ENCODE data around the gene FAM156A. TPM values are rescaled to one million over a fixed set of nuclear protein-coding genes. Genes with fewer than 3 reads are reported as not detected.
"Not testable (repeated sequence)": the region's sequence is repeated elsewhere in the genome, so short reads cannot be mapped to it uniquely, and the experiment has no call there.

FAM156A gene
- total RNA-seq (10 to 100 TPM; 16.6 to 17.3 TPM), polyA plus RNA-seq (1 to 10 TPM; 3.2 to 3.8 TPM)

- intact Hi-C loops (cut with micrococcal nuclease); H3K27me3 Mint-ChIP-seq; CTCF ChIA-PET (ENCODE audit: partially characterized antibody); H3K27me3 ChIP-seq (ENCODE audit: insufficient read depth, low read length); H3K4me3 Mint-ChIP-seq; H3K36me3 ChIP-seq (ENCODE audit: insufficient read depth, low read length); POLR2A ChIA-PET (ENCODE audit: partially characterized antibody); H3K4me1 ChIP-seq (ENCODE audit: insufficient read depth, low read length); H3K36me3 Mint-ChIP-seq; H3K9me3 ChIP-seq (ENCODE audit: control insufficient read depth in 1 of 2, low read length in 2 of 2); H3K27ac Mint-ChIP-seq; H3K27ac ChIP-seq (ENCODE audit: low read depth, low read length); DNase-seq; H3K4me1 Mint-ChIP-seq; H3K9me3 Mint-ChIP-seq; H3K4me3 ChIP-seq (ENCODE audit: low read length in 2 of 2): not testable (repeated sequence)
Observed at GRCh38 chrX:52958113-52958959, at the start of gene FAM156A. FAM156A (minus strand) TSS chrX:52958518; CDS start chrX:52948588, 9,930 bp downstream.

GRCh38 chrX:53005327-53005726 is 47.0 kb upstream of the FAM156A start:
- Histone ChIP-seq H3K4me1 (ENCODE audit: insufficient read depth, low read length) (no peaks in the 10 kb centered on the region), H3K9me3 (ENCODE audit: control insufficient read depth in 1 of 2, low read length in 2 of 2) (no peaks in the 10 kb centered on the region), H3K27ac (ENCODE audit: low read depth, low read length) (no peak overlapping the region), H3K27me3 (ENCODE audit: insufficient read depth, low read length) (no peaks in the 10 kb centered on the region), H3K4me3 (ENCODE audit: low read length in 2 of 2) (no peak overlapping the region), H3K36me3 (ENCODE audit: insufficient read depth, low read length) (no peaks in the 10 kb centered on the region)
- intact Hi-C loops (cut with micrococcal nuclease) = no loop called here
- Mint-ChIP-seq H3K9me3 (peaks cover 0 to 5% (median 0%) of the 10 kb centered on the region in 8 donors), H3K4me3 (no peak overlapping the region), H3K36me3 (no peaks in the 10 kb centered on the region), H3K27ac (no peak overlapping the region), H3K4me1 (no peaks in the 10 kb centered on the region), H3K27me3 (peaks cover 3 to 8% of the 10 kb centered on the region in 2 donors)
- CTCF ChIA-PET (ENCODE audit: partially characterized antibody) = no interaction called here
- DNase-seq = no peak
- POLR2A ChIA-PET (ENCODE audit: partially characterized antibody) = no interaction called here

- ChIA-PET POLR2A (ENCODE audit: partially characterized antibody) (no interaction called here), CTCF (ENCODE audit: partially characterized antibody) (no interaction called here)
- Histone ChIP-seq H3K27ac (ENCODE audit: low read depth, low read length) (no peak overlapping the region), H3K27me3 (ENCODE audit: insufficient read depth, low read length) (no peaks in the 10 kb centered on the region), H3K9me3 (ENCODE audit: control insufficient read depth in 1 of 2, low read length in 2 of 2) (no peaks in the 10 kb centered on the region), H3K4me1 (ENCODE audit: insufficient read depth, low read length) (no peaks in the 10 kb centered on the region), H3K4me3 (ENCODE audit: low read length in 2 of 2) (no peak overlapping the region), H3K36me3 (ENCODE audit: insufficient read depth, low read length) (no peaks in the 10 kb centered on the region)
- H3K36me3 Mint-ChIP-seq = no peaks in the 10 kb centered on the region
- no peak overlapping the region for H3K4me3 Mint-ChIP-seq
- peaks cover 3 to 8% of the 10 kb centered on the region in 2 donors for H3K27me3 Mint-ChIP-seq
- peaks cover 0 to 5% (median 0%) of the 10 kb centered on the region in 8 donors for H3K9me3 Mint-ChIP-seq
- no peak overlapping the region for H3K27ac Mint-ChIP-seq
- intact Hi-C loops (cut with micrococcal nuclease) = no loop called here
- no peaks in the 10 kb centered on the region for H3K4me1 Mint-ChIP-seq
- DNase-seq = no peak
Observed at GRCh38 chrX:53004811-53005210, 46.5 kb upstream of the FAM156A start.

- POLR2A ChIA-PET (ENCODE audit: partially characterized antibody) = no interaction called here
- Mint-ChIP-seq H3K27ac (no peak overlapping the region), H3K27me3 (peaks cover 3 to 9% of the 10 kb centered on the region in 2 donors), H3K4me1 (no peaks in the 10 kb centered on the region), H3K4me3 (no peak overlapping the region), H3K9me3 (peaks cover 0 to 5% (median 0%) of the 10 kb centered on the region in 8 donors), H3K36me3 (no peaks in the 10 kb centered on the region)
- no peak overlapping the region for H3K4me3 ChIP-seq (ENCODE audit: low read length in 2 of 2)
- no peaks in the 10 kb centered on the region for H3K36me3 ChIP-seq (ENCODE audit: insufficient read depth, low read length)
- H3K4me1 ChIP-seq (ENCODE audit: insufficient read depth, low read length) = no peaks in the 10 kb centered on the region
- H3K9me3 ChIP-seq (ENCODE audit: control insufficient read depth in 1 of 2, low read length in 2 of 2) = no peaks in the 10 kb centered on the region
- no peaks in the 10 kb centered on the region for H3K27me3 ChIP-seq (ENCODE audit: insufficient read depth, low read length)
- CTCF ChIA-PET (ENCODE audit: partially characterized antibody) = interaction anchor here (1.4 kb wide), 1 partner anchor 14 kb away, joined by 4 read pairs; no protein-coding TSS in a partner anchor
- intact Hi-C loops (cut with micrococcal nuclease) = no loop called here
- no peak for DNase-seq
- H3K27ac ChIP-seq (ENCODE audit: low read depth, low read length) = no peak overlapping the region
Observed at GRCh38 chrX:53004038-53004437, 45.7 kb upstream of the FAM156A start.

DNA sequence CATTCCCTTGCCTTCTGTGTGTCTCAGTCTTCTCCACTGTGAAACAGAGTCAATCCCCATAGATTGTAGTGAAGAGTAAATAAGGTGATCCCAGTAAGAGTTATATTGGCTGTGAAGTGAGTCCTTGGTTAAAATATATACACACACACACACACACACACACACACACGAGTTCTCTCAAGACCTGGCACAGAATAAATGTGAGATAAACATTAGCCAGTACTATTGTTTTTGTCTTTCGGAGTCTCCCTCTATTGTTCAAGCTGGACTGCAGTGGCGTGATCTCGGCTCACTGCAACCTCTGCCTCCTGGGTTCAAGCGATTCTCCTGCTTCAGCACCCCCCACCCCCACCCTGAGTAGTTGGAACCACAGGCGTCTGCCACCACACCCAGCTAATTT is 44.8 kb upstream of the FAM156A start:
- Mint-ChIP-seq H3K36me3 (no peaks in the 10 kb centered on the region), H3K27me3 (peaks cover 3 to 9% of the 10 kb centered on the region in 2 donors), H3K4me1 (no peaks in the 10 kb centered on the region), H3K9me3 (peaks cover 0 to 2% (median 0%) of the 10 kb centered on the region in 8 donors), H3K27ac (no peak overlapping the region), H3K4me3 (no peak overlapping the region)
- no peaks in the 10 kb centered on the region for H3K9me3 ChIP-seq (ENCODE audit: control insufficient read depth in 1 of 2, low read length in 2 of 2)
- CTCF ChIA-PET (ENCODE audit: partially characterized antibody) = interaction anchor here (1.4 kb wide), 1 partner anchor 14 kb away, joined by 4 read pairs; no protein-coding TSS in a partner anchor
- no peaks in the 10 kb centered on the region for H3K4me1 ChIP-seq (ENCODE audit: insufficient read depth, low read length)
- no peaks in the 10 kb centered on the region for H3K36me3 ChIP-seq (ENCODE audit: insufficient read depth, low read length)
- POLR2A ChIA-PET (ENCODE audit: partially characterized antibody) = no interaction called here
- intact Hi-C loops (cut with micrococcal nuclease) = no loop called here
- no peak for DNase-seq
- no peak overlapping the region for H3K27ac ChIP-seq (ENCODE audit: low read depth, low read length)
- H3K27me3 ChIP-seq (ENCODE audit: insufficient read depth, low read length) = no peaks in the 10 kb centered on the region
- no peak overlapping the region for H3K4me3 ChIP-seq (ENCODE audit: low read length in 2 of 2)

GRCh38 chrX:53001958-53002357 is 43.6 kb upstream of the FAM156A start:
- peaks cover 3 to 5% of the 10 kb centered on the region in 2 donors for H3K27me3 Mint-ChIP-seq
- intact Hi-C loops (cut with micrococcal nuclease) = no loop called here
- DNase-seq = no peak
- POLR2A ChIA-PET (ENCODE audit: partially characterized antibody) = no interaction called here
- Histone ChIP-seq H3K27me3 (ENCODE audit: insufficient read depth, low read length) (no peaks in the 10 kb centered on the region), H3K9me3 (ENCODE audit: control insufficient read depth in 1 of 2, low read length in 2 of 2) (no peaks in the 10 kb centered on the region), H3K4me1 (ENCODE audit: insufficient read depth, low read length) (no peaks in the 10 kb centered on the region), H3K4me3 (ENCODE audit: low read length in 2 of 2) (no peak overlapping the region), H3K27ac (ENCODE audit: low read depth, low read length) (no peak overlapping the region), H3K36me3 (ENCODE audit: insufficient read depth, low read length) (no peaks in the 10 kb centered on the region)
- no peaks in the 10 kb centered on the region for H3K4me1 Mint-ChIP-seq
- no peaks in the 10 kb centered on the region for H3K36me3 Mint-ChIP-seq
- H3K27ac Mint-ChIP-seq = no peak overlapping the region
- H3K9me3 Mint-ChIP-seq = peaks cover 0 to 2% (median 0%) of the 10 kb centered on the region in 8 donors
- CTCF ChIA-PET (ENCODE audit: partially characterized antibody) = no interaction called here
- H3K4me3 Mint-ChIP-seq = no peak overlapping the region

- Mint-ChIP-seq H3K9me3 (peaks cover 0 to 2% (median 0%) of the 10 kb centered on the region in 8 donors), H3K27ac (peak overlapping the region in 1 of 7 donors; percentile 29), H3K27me3 (peaks cover 3 to 5% of the 10 kb centered on the region in 2 donors), H3K36me3 (peaks cover 0 to 1% of the 10 kb centered on the region in 2 donors), H3K4me1 (peaks cover 4 to 5% (median 4%) of the 10 kb centered on the region in 4 donors), H3K4me3 (peak overlapping the region in 4 of 8 donors; percentile 30 to 48 (median 38))
- no peaks in the 10 kb centered on the region for H3K27me3 ChIP-seq (ENCODE audit: insufficient read depth, low read length)
- H3K9me3 ChIP-seq (ENCODE audit: control insufficient read depth in 1 of 2, low read length in 2 of 2) = no peaks in the 10 kb centered on the region
- ChIA-PET CTCF (ENCODE audit: partially characterized antibody) (no interaction called here), POLR2A (ENCODE audit: partially characterized antibody) (no interaction called here)
- no peak overlapping the region for H3K27ac ChIP-seq (ENCODE audit: low read depth, low read length)
- peak in 1 of 5 donors; percentile 32 for DNase-seq
- H3K36me3 ChIP-seq (ENCODE audit: insufficient read depth, low read length) = no peaks in the 10 kb centered on the region
- H3K4me3 ChIP-seq (ENCODE audit: low read length in 2 of 2) = no peak overlapping the region
- peaks cover 6% of the 10 kb centered on the region for H3K4me1 ChIP-seq (ENCODE audit: insufficient read depth, low read length)
- intact Hi-C loops (cut with micrococcal nuclease) = no loop called here
Observed at GRCh38 chrX:53000447-53001135, 42.3 kb upstream of the FAM156A start.

Data from CD4-positive, alpha-beta memory T cell (primary cell).